Breast epithelium (tissue), 4 donors: ENCODE results near the gene PLA2G3. TPM values are rescaled to one million over a fixed set of nuclear protein-coding genes. Genes with fewer than 3 reads are reported as not detected.
A peak's percentile ranks its signal among the peaks of the same experiment; 100 is the strongest.

ENCODE experiments used
- DNase-seq, 2 donors: peaks; one replicate each; pipeline ENCODE4 v3.0.0-alpha.2; 2019; ENCODE audit warnings: low spot score in 2 of 2
- H3K27ac ChIP-seq, 2 donors: fragments of 200-600 bp; sonication (generic) in 1 of 2; one replicate each; pipeline ENCODE4 v1.5.1; 2016 to 2019; ENCODE audit warnings: mild to moderate bottlenecking in 1 of 2
- H3K27me3 ChIP-seq, 2 donors: fragments of 200-600 bp; sonication (generic) in 1 of 2; one replicate each; pipeline versions ENCODE4 v1.5.1 to v1.6.0; 2017 to 2019; ENCODE audit warnings: control low read depth in 1 of 2, mild to moderate bottlenecking in 1 of 2
- H3K36me3 ChIP-seq: fragments of 200-600 bp; one replicate; pipeline ENCODE4 v1.5.1; 2019
- H3K4me1 ChIP-seq, 2 donors: fragments of 200-600 bp; sonication (generic); one replicate each; pipeline ENCODE4 v1.5.1; 2016 to 2019; ENCODE audit warnings: control low read depth in 1 of 2
- H3K4me3 ChIP-seq, 3 donors: fragments of 200-600 bp; sonication (generic); 1 replicate in 2 of 3; 2 replicates in 1 of 3; pipeline ENCODE4 v1.5.1; 2016 to 2019; ENCODE audit warnings: mild to moderate bottlenecking in 3 of 3, moderate library complexity in 2 of 3
- H3K9me3 ChIP-seq, 2 donors: fragments of 200-600 bp; sonication (generic) in 1 of 2; one replicate each; pipeline ENCODE4 v1.5.1; 2016 to 2019; ENCODE audit warnings: control low read depth in 1 of 2
- CTCF ChIP-seq, 3 donors: fragments of 450-650 bp; IDR thresholded peaks; one replicate each; pipeline ENCODE4 v1.5.1; 2016 to 2017; ENCODE audit warnings: antibody characterized with exemption in 3 of 3, mild to moderate bottlenecking in 3 of 3, moderate library complexity in 3 of 3
- POLR2A ChIP-seq: fragments of 450-650 bp; IDR thresholded peaks from one replicate; pipeline ENCODE4 v1.6.1; 2016; ENCODE audit warnings: antibody characterized with exemption, mild to moderate bottlenecking, moderate library complexity
- POLR2AphosphoS5 ChIP-seq, 3 donors: sonication (generic); formaldehyde crosslinking; IDR thresholded peaks; one replicate each; pipeline ENCODE4 v1.6.1; 2017; ENCODE audit warnings: antibody characterized with exemption in 3 of 3
- intact Hi-C: fragments of 100-400 bp; cut with DNase I; formaldehyde crosslinking; loops from one replicate; pipeline ENCODE4 v1.15.1; 2023; ENCODE audit warnings: low total_unique reads
- total RNA-seq, 3 donors: library from RNA; depleted of rRNA; stranded (reverse); fragments of >200 nt; gene quantifications; one replicate each; pipeline ENCODE4 v1.1.0, GENCODE V29; 2016

The PLA2G3 gene
- total RNA-seq, 3 donors from 2014 or later = not detected

- H3K4me3 ChIP-seq = peak overlapping the region in 1 of 3 donors; percentile 98
Observed at GRCh38 chr22:31104869-31105268, 35.4 kb downstream of the PLA2G3 start.

GRCh38 chr22:31103899-31104694 lies 36.2 kb downstream of the PLA2G3 start:
- no peak overlapping the region for H3K4me3 ChIP-seq
- DNase-seq = no peak
- peaks cover 0 to 10% of the 10 kb centered on the region in 2 donors for H3K4me1 ChIP-seq
- intact Hi-C loops = no loop called here
- peak overlapping the region; percentile 98 for H3K27ac ChIP-seq
- no peak for TF ChIP-seq POLR2A
- TF ChIP-seq POLR2AphosphoS5 (IDR thresholded peaks at IDR 0.05) = peak in 1 of 3 donors; percentile 15
- H3K27me3 ChIP-seq = no peaks in the 10 kb centered on the region
- H3K9me3 ChIP-seq = no peaks in the 10 kb centered on the region
- H3K36me3 ChIP-seq = no peaks in the 10 kb centered on the region

More at GRCh38 chr22:31104869-31105268, 35.4 kb downstream of the PLA2G3 start:
- DNase-seq = no peak
- H3K9me3 ChIP-seq = no peaks in the 10 kb centered on the region
- intact Hi-C loops = no loop called here
- no peaks in the 10 kb centered on the region for H3K27me3 ChIP-seq
- peak overlapping the region; percentile 98 for H3K27ac ChIP-seq
- TF ChIP-seq POLR2A (no peak), CTCF (IDR thresholded peaks at IDR 0.05) (no peak), POLR2AphosphoS5 (IDR thresholded peaks at IDR 0.05) (peak in 2 of 3 donors; percentile 8 to 14)
- no peaks in the 10 kb centered on the region for H3K36me3 ChIP-seq
- peaks cover 0 to 10% of the 10 kb centered on the region in 2 donors for H3K4me1 ChIP-seq

GRCh38 chr22:31103111-31103510 lies 37.2 kb downstream of the PLA2G3 start:
- DNase-seq = no peak
- H3K9me3 ChIP-seq = no peaks in the 10 kb centered on the region
- no peak for TF ChIP-seq CTCF (IDR thresholded peaks at IDR 0.05)
- no peak for TF ChIP-seq POLR2A
- no peak for TF ChIP-seq POLR2AphosphoS5 (IDR thresholded peaks at IDR 0.05)
- intact Hi-C loops = no loop called here
- peaks cover 0 to 10% of the 10 kb centered on the region in 2 donors for H3K4me1 ChIP-seq
- no peaks in the 10 kb centered on the region for H3K36me3 ChIP-seq
- no peaks in the 10 kb centered on the region for H3K27me3 ChIP-seq
- peak overlapping the region; percentile 98 for H3K27ac ChIP-seq
- H3K4me3 ChIP-seq = no peak overlapping the region

GRCh38 chr22:31102441-31103081 lies 37.7 kb downstream of the PLA2G3 start:
- Histone ChIP-seq H3K27me3 (no peaks in the 10 kb centered on the region), H3K4me3 (no peak overlapping the region), H3K36me3 (no peaks in the 10 kb centered on the region), H3K27ac (peak overlapping the region; percentile 98), H3K4me1 (peaks cover 0 to 10% of the 10 kb centered on the region in 2 donors), H3K9me3 (no peaks in the 10 kb centered on the region)
- TF ChIP-seq POLR2AphosphoS5 (IDR thresholded peaks at IDR 0.05) = peak; percentile 43 to 98 (median 83)
- no peak for TF ChIP-seq CTCF (IDR thresholded peaks at IDR 0.05)
- no peak for TF ChIP-seq POLR2A
- peak in 1 of 2 donors; percentile 72 for DNase-seq
- intact Hi-C loops = no loop called here

- Histone ChIP-seq H3K9me3 (no peaks in the 10 kb centered on the region), H3K27ac (peak overlapping the region in 1 of 2 donors; percentile 78), H3K36me3 (no peaks in the 10 kb centered on the region), H3K4me1 (peaks cover 0 to 7% of the 10 kb centered on the region in 2 donors), H3K4me3 (no peak overlapping the region), H3K27me3 (no peaks in the 10 kb centered on the region)
- DNase-seq = no peak
- intact Hi-C loops = no loop called here
- TF ChIP-seq POLR2AphosphoS5 (IDR thresholded peaks at IDR 0.05) = no peak
- TF ChIP-seq POLR2A = no peak
- TF ChIP-seq CTCF (IDR thresholded peaks at IDR 0.05) = no peak
Observed at GRCh38 chr22:31100762-31101525, 39.4 kb downstream of the PLA2G3 start.
